Stomach (tissue), 4 donors: ENCODE data around the gene L3MBTL1.

Experiments
- CTCF ChIP-seq, 7 experiments: fragments of 450-650 bp in 4 of 7; fragments of 200-600 bp in 3 of 7; sonication (generic) in 3 of 7; IDR thresholded peaks; one replicate each; pipeline ENCODE4 v1.5.1; 2016 to 2019; ENCODE audit warnings: antibody characterized with exemption in 7 of 7, control low read depth in 2 of 7, mild to moderate bottlenecking in 1 of 7
- EP300 ChIP-seq: sonication (generic); formaldehyde crosslinking; IDR thresholded peaks from one replicate; pipeline ENCODE4 v1.6.1; 2017; ENCODE audit warnings: antibody characterized with exemption
- POLR2AphosphoS5 ChIP-seq, 3 donors: sonication (generic); formaldehyde crosslinking; IDR thresholded peaks; one replicate each; pipeline ENCODE4 v1.6.1; 2016; ENCODE audit warnings: antibody characterized with exemption in 3 of 3

DNA sequence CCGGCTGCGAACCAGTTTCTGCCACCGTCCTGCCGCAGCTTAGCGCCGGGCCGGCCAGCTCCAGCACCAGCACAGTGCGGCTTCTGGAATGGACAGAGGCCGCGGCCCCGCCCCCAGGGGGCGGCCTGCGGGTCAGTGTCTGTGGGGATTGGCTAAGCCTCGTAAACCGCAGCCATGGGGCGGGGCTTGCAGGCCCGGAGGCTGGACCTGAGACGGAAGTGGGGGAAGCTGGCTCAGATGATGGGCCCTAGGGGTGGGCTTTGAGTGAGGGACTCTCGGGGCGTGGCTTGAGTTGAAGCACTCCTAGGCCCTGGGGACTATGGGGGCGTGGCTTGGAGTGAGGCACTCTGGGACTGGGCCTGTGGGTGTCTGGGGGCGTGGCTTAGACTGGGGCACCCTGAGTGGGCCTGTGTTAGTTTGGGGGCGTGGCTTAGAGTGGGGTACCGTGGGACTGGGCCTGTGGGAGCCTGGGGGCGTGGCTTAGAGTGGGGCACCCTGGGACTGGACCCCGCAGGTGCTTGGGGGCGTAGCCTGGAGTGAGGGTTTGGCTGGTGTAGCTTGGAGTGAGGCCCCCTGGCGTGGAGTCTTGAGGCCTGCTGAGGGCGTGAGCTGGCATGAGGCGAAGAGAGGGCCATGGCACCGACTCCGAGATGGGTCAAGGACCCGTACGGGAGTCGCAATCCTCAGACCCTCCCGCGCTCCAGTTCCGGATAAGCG is 6.6 kb downstream of the L3MBTL1 start:
- TF ChIP-seq CTCF (IDR thresholded peaks at IDR 0.05) (peak in 2 of 7 experiments; percentile 25 to 34), POLR2AphosphoS5 (IDR thresholded peaks at IDR 0.05) (peak; percentile 22 to 50 (median 50)), EP300 (no peak)
